A673 (cell line): ENCODE data around the gene PEA15.

Source experiments
- EZH2 ChIP-seq: fragments of 200-600 bp; sonication (generic); IDR thresholded peaks from 2 replicates; pipeline ENCODE4 v1.6.1; 2017; ENCODE audit warnings: borderline replicate concordance, low read depth, mild to moderate bottlenecking, mixed read lengths, antibody characterized with exemption, low read length; ENCODE audit not compliant: poor library complexity, severe bottlenecking
- TF ChIP-seq, protein P1 (sequence below): fragments of 300-800, 200-600 bp; sonication (generic); conservative IDR thresholded peaks from 2 replicates; pipeline ENCODE4 v1.5.1; 2017; ENCODE audit warnings: low read depth, mild to moderate bottlenecking, antibody characterized with exemption, low read length, moderate library complexity, mixed read lengths

DNA sequence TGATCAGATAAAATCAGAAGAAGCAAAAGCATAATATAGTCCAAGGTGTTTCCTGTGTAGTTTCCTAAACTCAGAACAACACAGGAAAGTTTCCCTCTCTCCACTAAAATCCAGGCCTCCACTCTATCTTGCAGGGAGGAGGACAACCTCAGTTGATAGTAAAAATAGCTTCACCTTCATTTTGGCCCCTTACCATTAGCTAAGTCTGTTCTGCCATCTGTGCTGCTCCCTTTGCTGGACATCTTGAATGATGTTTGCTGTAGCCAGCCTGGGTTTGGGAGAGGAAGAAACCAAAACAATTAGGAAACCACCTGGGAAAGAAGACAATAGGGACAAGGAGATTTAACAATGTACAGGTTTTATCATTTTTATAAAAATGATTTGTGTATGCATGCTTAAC, 38.6 kb downstream of the PEA15 start:
- TF ChIP-seq, protein P1, sequence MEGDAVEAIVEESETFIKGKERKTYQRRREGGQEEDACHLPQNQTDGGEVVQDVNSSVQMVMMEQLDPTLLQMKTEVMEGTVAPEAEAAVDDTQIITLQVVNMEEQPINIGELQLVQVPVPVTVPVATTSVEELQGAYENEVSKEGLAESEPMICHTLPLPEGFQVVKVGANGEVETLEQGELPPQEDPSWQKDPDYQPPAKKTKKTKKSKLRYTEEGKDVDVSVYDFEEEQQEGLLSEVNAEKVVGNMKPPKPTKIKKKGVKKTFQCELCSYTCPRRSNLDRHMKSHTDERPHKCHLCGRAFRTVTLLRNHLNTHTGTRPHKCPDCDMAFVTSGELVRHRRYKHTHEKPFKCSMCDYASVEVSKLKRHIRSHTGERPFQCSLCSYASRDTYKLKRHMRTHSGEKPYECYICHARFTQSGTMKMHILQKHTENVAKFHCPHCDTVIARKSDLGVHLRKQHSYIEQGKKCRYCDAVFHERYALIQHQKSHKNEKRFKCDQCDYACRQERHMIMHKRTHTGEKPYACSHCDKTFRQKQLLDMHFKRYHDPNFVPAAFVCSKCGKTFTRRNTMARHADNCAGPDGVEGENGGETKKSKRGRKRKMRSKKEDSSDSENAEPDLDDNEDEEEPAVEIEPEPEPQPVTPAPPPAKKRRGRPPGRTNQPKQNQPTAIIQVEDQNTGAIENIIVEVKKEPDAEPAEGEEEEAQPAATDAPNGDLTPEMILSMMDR = no peak
- TF ChIP-seq EZH2 = no peak
